HL-60 (cell line): Measurements from ENCODE around the gene MCM3AP.

Source experiments
- CTCF ChIP-seq: IDR thresholded peaks from one replicate; pipeline ENCODE4 v1.5.1; 2011; ENCODE audit warnings: low read length, control low read depth, inconsistent platforms; ENCODE audit not compliant: insufficient read depth
- POLR2AphosphoS5 ChIP-seq: IDR thresholded peaks from 2 replicates; pipeline ENCODE4 v1.6.1; 2012; ENCODE audit warnings: low read depth

GRCh38 chr21:46285206-46285661 lies at the start of gene MCM3AP:
- TF ChIP-seq CTCF (no peak), POLR2AphosphoS5 (no peak)
